ENCODE measurements around the gene AMBRA1. TPM values are rescaled to one million over a fixed set of nuclear protein-coding genes. Genes with fewer than 3 reads are reported as not detected.

The AMBRA1 gene
- polyA plus RNA-seq, 2 of the 4 experiments (the other 2 are of a cell fraction) = 11.5 to 13.4 TPM

DNA sequence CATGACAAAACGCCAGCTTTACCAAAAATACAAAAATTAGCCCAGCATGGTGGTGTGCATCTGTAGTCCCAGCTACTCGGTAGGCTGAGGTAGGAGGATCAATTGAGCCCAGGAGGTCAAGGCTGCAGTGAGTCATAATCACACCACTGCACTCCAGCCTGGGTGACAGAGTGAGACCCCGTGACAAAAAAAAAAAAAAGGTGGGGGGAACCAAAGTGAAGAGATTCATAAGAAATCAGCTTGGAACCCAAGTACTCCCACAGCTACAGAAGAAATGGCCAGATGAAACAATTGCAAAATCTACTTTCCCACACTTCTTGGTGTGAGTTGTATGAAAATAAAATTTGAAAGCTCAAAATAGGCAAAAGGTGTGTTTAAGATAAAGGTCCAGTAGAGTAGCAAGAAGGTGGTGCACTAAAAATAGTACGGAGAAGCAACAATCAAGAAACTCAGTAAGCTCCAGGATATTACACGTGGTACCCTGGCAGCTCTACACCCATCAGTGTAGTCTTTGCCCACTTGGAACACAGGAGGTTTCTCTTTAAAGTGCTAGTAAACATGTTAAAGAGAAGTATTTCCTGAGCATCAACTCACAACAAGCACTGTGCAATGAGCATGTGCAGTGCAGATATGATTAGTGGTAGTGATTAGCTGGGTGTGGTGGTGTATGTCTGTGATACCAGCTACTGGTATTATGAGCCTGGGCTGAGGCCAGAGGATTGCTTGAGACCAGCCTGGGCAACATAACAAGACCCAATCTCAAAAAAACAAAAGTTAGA, 17.9 kb upstream of the AMBRA1 start:
- H3K9me3 ChIP-seq = no peaks in the 10 kb centered on the region
- ChIA-PET CTCF (interaction anchor here (0.6 to 1.0 kb wide), 3 partner anchors 64 to 103 kb away, joined by 3 to 4 read pairs (median 3); no protein-coding TSS in a partner anchor), POLR2A (interaction anchor here (0.7 to 1.4 kb wide), 3 partner anchors 12 to 18 kb away, joined by 3 to 4 read pairs (median 3); partner anchors contain the start of gene AMBRA1)
- WGBS (ENCODE audit: missing lambda C conversion rate) = 59% methylated on average over 5 of the region's 5 CpGs
- no peak for ATAC-seq
- peaks cover 15% of the 10 kb centered on the region; the same call in 1 of the 3 replicates for H3K4me1 ChIP-seq
- no peak overlapping the region for H3K4me3 ChIP-seq
- H3K4me2 ChIP-seq = 0 out of 3 replicates have a peak overlapping the region, but pooled peaks have one; percentile 9
- no peak overlapping the region for H3K27ac ChIP-seq
- DNase-seq (ENCODE audit: low read depth in 1 of 2, low spot score in 1 of 2) = no peak
- FAIRE-seq = no peak
- TF ChIP-seq BHLHE40 (IDR thresholded peaks at IDR 0.05; ENCODE audit: low read depth, low read length) = no peak

- CTCF ChIA-PET = interaction anchor here (0.5 kb wide), 1 partner anchor 25 kb away, joined by 3 read pairs; no protein-coding TSS in a partner anchor
- TF ChIP-seq POLR2AphosphoS2 (conservative IDR thresholded peaks at IDR 0.05; ENCODE audit: low read length) (no peak), MAX (IDR thresholded peaks at IDR 0.05) (no peak), KDM1A (IDR thresholded peaks at IDR 0.05; ENCODE audit: low read depth) (no peak)
- Histone ChIP-seq H3K9me3 (no peaks in the 10 kb centered on the region), H3K4me3 (no peak overlapping the region), H3K4me2 (no peak overlapping the region), H3K4me1 (0 out of 3 replicates have a peak, but pooled peaks cover 6% of the 10 kb centered on the region), H3K27ac (no peak overlapping the region)
- POLR2A ChIA-PET = no interaction called here
- ATAC-seq (no peak), DNase-seq (ENCODE audit: low read depth in 1 of 2, low spot score in 1 of 2) (no peak), FAIRE-seq (no peak)
- WGBS (ENCODE audit: missing lambda C conversion rate) = 96% methylated on average over 6 of the region's 6 CpGs
These were observed 15.6 kb upstream of the AMBRA1 start for GRCh38 chr11:46609386-46609785.

DNA sequence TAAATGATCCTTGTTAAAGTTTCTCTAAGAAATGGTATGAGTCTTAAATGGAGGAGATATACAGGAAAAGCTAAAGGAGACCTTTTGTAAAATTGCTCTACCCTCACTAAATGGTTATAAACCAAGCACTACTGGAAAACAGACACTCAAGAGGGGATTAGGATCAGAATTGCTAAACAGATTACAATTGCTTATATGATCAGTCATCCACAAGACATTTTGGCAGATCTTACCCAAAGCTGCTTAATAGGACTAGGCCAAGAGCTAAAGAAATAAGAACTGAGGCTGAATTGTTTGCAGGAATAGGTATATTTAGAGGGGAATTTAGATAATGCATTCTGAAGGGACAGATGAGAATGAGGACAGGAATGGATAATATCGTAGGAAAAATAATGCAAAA, 13.7 kb upstream of the AMBRA1 start:
- DNase-seq (ENCODE audit: low read depth in 1 of 2, low spot score in 1 of 2) (no peak), FAIRE-seq (no peak), ATAC-seq (no peak)
- ChIA-PET POLR2A (interaction anchor here (1.1 kb wide), 1 partner anchor 14 kb away, joined by 4 read pairs; the partner anchor contains the start of gene AMBRA1), CTCF (interaction anchor here (1.4 kb wide), 2 partner anchors 11 to 218 kb away, joined by 4 read pairs; no protein-coding TSS in a partner anchor)
- H3K4me1 ChIP-seq = 0 out of 3 replicates have a peak, but pooled peaks cover 6% of the 10 kb centered on the region
- TF ChIP-seq SREBF2 (IDR thresholded peaks at IDR 0.05) (no peak), ZSCAN20 (CRISPR knock-in tag; IDR thresholded peaks at IDR 0.05) (no peak), CHD2 (IDR thresholded peaks at IDR 0.05; ENCODE audit: low read length, partially characterized antibody) (no peak), NR3C1 (IDR thresholded peaks at IDR 0.05) (no peak), ZFP36 (IDR thresholded peaks at IDR 0.05; ENCODE audit: borderline replicate concordance, partially characterized antibody) (no peak), POLR2AphosphoS2 (conservative IDR thresholded peaks at IDR 0.05; ENCODE audit: low read length) (no peak), HOXB5 (CRISPR knock-in tag; IDR thresholded peaks at IDR 0.05) (no peak), KDM5A (IDR thresholded peaks at IDR 0.05) (no peak), RAD21 (conservative IDR thresholded peaks at IDR 0.05 in 1 of 2, IDR thresholded peaks at IDR 0.05 in 1 of 2) (no peak), EHF (CRISPR knock-in tag; IDR thresholded peaks at IDR 0.05) (no peak), EP300 (IDR thresholded peaks at IDR 0.05) (no peak), MAZ (IDR thresholded peaks at IDR 0.05; ENCODE audit: borderline replicate concordance, low read depth, low read length) (no peak), NFE2L2 (conservative IDR thresholded peaks at IDR 0.05; ENCODE audit: low read length) (no peak), MAX (IDR thresholded peaks at IDR 0.05) (no peak), RCOR1 (IDR thresholded peaks at IDR 0.05; ENCODE audit: low read depth, low read length) (no peak)
- TF ChIP-seq, protein P1, sequence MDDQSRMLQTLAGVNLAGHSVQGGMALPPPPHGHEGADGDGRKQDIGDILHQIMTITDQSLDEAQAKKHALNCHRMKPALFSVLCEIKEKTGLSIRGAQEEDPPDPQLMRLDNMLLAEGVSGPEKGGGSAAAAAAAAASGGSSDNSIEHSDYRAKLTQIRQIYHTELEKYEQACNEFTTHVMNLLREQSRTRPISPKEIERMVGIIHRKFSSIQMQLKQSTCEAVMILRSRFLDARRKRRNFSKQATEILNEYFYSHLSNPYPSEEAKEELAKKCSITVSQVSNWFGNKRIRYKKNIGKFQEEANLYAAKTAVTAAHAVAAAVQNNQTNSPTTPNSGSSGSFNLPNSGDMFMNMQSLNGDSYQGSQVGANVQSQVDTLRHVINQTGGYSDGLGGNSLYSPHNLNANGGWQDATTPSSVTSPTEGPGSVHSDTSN (IDR thresholded peaks at IDR 0.05) = no peak
- TF ChIP-seq, protein P2, sequence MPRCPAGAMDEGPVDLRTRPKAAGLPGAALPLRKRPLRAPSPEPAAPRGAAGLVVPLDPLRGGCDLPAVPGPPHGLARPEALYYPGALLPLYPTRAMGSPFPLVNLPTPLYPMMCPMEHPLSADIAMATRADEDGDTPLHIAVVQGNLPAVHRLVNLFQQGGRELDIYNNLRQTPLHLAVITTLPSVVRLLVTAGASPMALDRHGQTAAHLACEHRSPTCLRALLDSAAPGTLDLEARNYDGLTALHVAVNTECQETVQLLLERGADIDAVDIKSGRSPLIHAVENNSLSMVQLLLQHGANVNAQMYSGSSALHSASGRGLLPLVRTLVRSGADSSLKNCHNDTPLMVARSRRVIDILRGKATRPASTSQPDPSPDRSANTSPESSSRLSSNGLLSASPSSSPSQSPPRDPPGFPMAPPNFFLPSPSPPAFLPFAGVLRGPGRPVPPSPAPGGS (IDR thresholded peaks at IDR 0.05) = no peak
- H3K4me3 ChIP-seq = no peak overlapping the region
- H3K27ac ChIP-seq = no peak overlapping the region
- WGBS (ENCODE audit: missing lambda C conversion rate) = 91% methylated on average over 1 of the region's 1 CpG
- H3K9me3 ChIP-seq = no peaks in the 10 kb centered on the region
- no peak overlapping the region for H3K4me2 ChIP-seq

Data from A549 (cell line).